HUES48 (cell line): Measurements from ENCODE around the gene COL4A2.

Experiments used
- H3K27ac ChIP-seq: one replicate; pipeline ENCODE4 v1.7.0; 2013; ENCODE audit warnings: low read depth, low read length, inconsistent platforms
- H3K27me3 ChIP-seq: 2 replicates; pipeline ENCODE4 v1.6.1; 2013; ENCODE audit warnings: mild to moderate bottlenecking, low read length; ENCODE audit not compliant: control insufficient read depth, insufficient read depth
- H3K36me3 ChIP-seq: 2 replicates; pipeline ENCODE4 v1.6.1; 2013; ENCODE audit warnings: low read length; ENCODE audit not compliant: control insufficient read depth, insufficient read depth
- H3K4me1 ChIP-seq: 2 replicates; pipeline ENCODE4 v1.6.1; 2013; ENCODE audit warnings: mild to moderate bottlenecking, low read length; ENCODE audit not compliant: control insufficient read depth, insufficient read depth
- H3K4me3 ChIP-seq: 2 replicates; pipeline ENCODE4 v1.5.1; 2013; ENCODE audit warnings: mild to moderate bottlenecking, low read depth, low read length
- H3K9ac ChIP-seq: 2 replicates; pipeline ENCODE4 v1.6.1; 2013; ENCODE audit warnings: mild to moderate bottlenecking, low read depth, low read length, moderate library complexity
- H3K9me3 ChIP-seq: 2 replicates; pipeline ENCODE4 v1.6.1; 2013; ENCODE audit warnings: low read length; ENCODE audit not compliant: control insufficient read depth, insufficient read depth

The COL4A2 gene

DNA sequence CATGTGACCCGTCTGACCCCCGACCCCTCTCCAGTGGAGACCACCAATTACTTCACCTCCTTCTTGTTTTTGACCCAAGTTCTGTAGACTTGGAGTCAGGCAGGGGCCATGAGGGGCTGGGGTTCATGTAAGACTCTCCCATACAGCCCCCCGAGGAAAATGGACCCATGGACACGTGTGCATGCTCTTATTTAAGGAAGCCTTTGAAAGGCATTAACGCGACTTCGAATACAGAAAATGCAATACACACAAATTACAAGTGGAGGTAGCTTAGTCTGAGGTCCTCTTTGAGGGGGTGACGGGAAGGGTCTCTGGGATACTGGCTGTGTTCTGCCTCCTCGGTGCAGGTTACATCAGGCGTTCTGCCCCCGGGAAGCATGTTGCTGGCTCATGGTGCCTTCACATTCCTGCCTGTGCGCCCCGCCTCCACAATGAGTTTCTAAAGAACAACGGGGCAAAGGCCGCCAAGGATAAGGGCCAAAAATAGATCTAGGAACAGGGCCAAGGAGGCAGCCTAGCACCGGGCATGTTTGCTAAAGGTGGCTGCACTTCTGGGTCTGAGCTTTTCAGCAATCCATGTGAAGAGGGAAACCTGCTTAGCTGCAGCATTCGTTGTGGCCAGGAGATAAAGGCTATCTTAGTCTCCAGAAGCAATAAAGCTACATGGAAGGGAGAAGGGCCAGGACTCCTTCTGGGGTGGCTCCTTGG lies 199.9 kb downstream of the COL4A2 start:
- peaks cover 52% of the 10 kb centered on the region for H3K36me3 ChIP-seq

GRCh38 chr13:110507678-110508381 lies 200.7 kb downstream of the COL4A2 start:
- Histone ChIP-seq H3K27me3 (no peaks in the 10 kb centered on the region), H3K4me3 (no peak overlapping the region), H3K9ac (no peak overlapping the region), H3K27ac (no peak overlapping the region), H3K4me1 (no peaks in the 10 kb centered on the region), H3K36me3 (peaks cover 53% of the 10 kb centered on the region), H3K9me3 (no peaks in the 10 kb centered on the region)

More for the DNA sequence above, 199.9 kb downstream of the COL4A2 start:
- Histone ChIP-seq H3K9ac (no peak overlapping the region), H3K27ac (no peak overlapping the region), H3K4me1 (no peaks in the 10 kb centered on the region), H3K27me3 (no peaks in the 10 kb centered on the region), H3K4me3 (no peak overlapping the region), H3K9me3 (no peaks in the 10 kb centered on the region)

DNA sequence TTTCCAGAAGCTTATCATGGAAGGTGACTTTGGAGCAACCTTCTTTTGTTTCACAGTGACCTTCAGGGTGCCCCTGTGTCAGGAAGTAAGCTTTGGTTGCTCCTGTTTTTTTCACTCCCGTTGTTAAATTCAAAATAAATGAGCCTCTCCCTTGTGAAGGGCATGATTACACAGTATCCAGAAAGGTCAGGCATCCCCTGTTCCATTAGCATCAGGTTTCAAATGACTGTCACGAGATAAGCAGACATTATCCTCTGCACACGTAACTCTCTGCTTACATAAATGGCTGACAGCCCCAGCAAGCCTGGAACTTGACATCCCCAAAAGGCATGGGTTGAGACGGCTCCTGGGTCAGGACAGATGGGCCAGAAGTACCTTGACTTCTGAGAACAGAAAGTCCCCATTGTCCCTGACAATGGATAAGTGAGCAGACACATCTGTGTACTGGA lies 202.4 kb downstream of the COL4A2 start:
- H3K27me3 ChIP-seq: no peaks in the 10 kb centered on the region

DNA sequence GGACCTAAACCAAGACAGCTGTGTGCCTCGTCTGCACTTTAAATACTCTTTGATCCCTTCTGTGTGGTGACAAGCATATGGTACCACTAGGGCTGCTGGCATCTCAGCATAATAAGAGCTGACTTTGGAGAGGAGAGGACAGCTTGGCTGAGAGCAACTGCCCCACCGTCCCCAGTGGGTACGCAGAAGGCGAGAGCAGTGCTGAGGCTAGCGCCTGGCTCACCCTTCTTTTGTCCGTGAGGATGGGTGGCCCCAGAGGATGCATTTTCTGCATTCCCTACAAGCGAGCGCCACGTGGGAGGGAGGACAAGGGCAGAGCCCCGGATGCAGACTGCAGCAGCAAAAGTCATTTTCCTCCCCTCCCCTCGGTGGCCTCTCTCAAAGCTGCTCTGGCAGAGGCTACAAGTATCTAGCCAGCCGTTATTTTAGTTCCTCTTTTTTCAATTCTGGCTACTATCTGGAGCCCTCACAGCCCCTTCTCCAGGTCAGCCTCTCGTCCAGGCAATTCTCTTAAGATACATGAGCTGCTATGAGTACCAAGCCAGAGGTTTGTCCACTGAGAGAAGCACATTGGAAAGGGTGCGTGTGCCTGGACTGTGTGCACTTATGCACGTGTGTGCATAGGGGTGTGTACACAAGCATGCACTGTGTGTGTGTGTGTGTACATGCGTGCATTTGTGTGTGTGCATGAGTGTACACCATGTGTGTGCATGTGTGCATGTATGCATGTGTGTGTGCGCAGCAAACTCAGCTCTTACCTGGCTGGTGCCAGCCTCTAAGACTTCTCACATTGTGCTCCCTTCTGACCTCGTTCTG lies 203.1 kb downstream of the COL4A2 start:
- no peaks in the 10 kb centered on the region for H3K9me3 ChIP-seq
- H3K27ac ChIP-seq: no peak overlapping the region
- H3K27me3 ChIP-seq: no peaks in the 10 kb centered on the region
- no peak overlapping the region for H3K9ac ChIP-seq
- H3K4me3 ChIP-seq: no peak overlapping the region
- H3K4me1 ChIP-seq: no peaks in the 10 kb centered on the region
- peaks cover 49% of the 10 kb centered on the region for H3K36me3 ChIP-seq

More for the DNA sequence above, 202.4 kb downstream of the COL4A2 start:
- H3K9ac ChIP-seq: no peak overlapping the region
- H3K4me3 ChIP-seq: no peak overlapping the region
- no peaks in the 10 kb centered on the region for H3K9me3 ChIP-seq
- no peaks in the 10 kb centered on the region for H3K4me1 ChIP-seq
- no peak overlapping the region for H3K27ac ChIP-seq
- peaks cover 49% of the 10 kb centered on the region for H3K36me3 ChIP-seq

GRCh38 chr13:110511509-110512181 lies 204.6 kb downstream of the COL4A2 start:
- Histone ChIP-seq H3K36me3 (peaks cover 39% of the 10 kb centered on the region), H3K9ac (no peak overlapping the region), H3K4me1 (no peaks in the 10 kb centered on the region), H3K4me3 (no peak overlapping the region), H3K27me3 (no peaks in the 10 kb centered on the region), H3K9me3 (no peaks in the 10 kb centered on the region), H3K27ac (no peak overlapping the region)

DNA sequence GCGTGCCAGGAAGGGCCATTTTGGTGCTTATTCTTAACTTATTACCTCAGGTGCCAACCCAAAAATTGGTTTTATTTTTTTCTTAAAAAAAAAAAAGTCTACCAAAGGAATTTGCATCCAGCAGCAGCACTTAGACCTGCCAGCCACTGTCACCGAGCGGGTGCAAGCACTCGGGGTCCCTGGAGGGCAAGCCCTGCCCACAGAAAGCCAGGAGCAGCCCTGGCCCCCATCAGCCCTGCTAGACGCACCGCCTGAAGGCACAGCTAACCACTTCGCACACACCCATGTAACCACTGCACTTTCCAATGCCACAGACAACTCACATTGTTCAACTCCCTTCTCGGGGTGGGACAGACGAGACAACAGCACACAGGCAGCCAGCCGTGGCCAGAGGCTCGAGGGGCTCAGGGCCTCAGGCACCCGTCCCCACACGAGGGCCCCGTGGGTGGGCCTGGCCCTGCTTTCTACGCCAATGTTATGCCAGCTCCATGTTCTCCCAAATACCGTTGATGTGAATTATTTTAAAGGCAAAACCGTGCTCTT lies 205.2 kb downstream of the COL4A2 start:
- no peaks in the 10 kb centered on the region for H3K4me1 ChIP-seq
- H3K27ac ChIP-seq: no peak overlapping the region
- no peak overlapping the region for H3K9ac ChIP-seq
- H3K27me3 ChIP-seq: no peaks in the 10 kb centered on the region
- H3K9me3 ChIP-seq: no peaks in the 10 kb centered on the region
- no peak overlapping the region for H3K4me3 ChIP-seq
- H3K36me3 ChIP-seq: peaks cover 32% of the 10 kb centered on the region

GRCh38 chr13:110516500-110516899 lies 209.4 kb downstream of the COL4A2 start:
- no peaks in the 10 kb centered on the region for H3K4me1 ChIP-seq
- H3K27ac ChIP-seq: no peak overlapping the region
- no peaks in the 10 kb centered on the region for H3K27me3 ChIP-seq
- peaks cover 8% of the 10 kb centered on the region; the same call in 1 of the 2 replicates for H3K36me3 ChIP-seq
- H3K9ac ChIP-seq: no peak overlapping the region
- no peak overlapping the region for H3K4me3 ChIP-seq
- no peaks in the 10 kb centered on the region for H3K9me3 ChIP-seq

- H3K9me3 ChIP-seq: no peaks in the 10 kb centered on the region
- H3K4me3 ChIP-seq: no peak overlapping the region
- H3K9ac ChIP-seq: no peak overlapping the region
- peaks cover 2% of the 10 kb centered on the region; the same call in 1 of the 2 replicates for H3K36me3 ChIP-seq
- H3K27me3 ChIP-seq: no peaks in the 10 kb centered on the region
- no peaks in the 10 kb centered on the region for H3K4me1 ChIP-seq
- H3K27ac ChIP-seq: no peak overlapping the region
Observed at GRCh38 chr13:110517505-110518225, 210.6 kb downstream of the COL4A2 start.

- no peak overlapping the region for H3K27ac ChIP-seq
- H3K4me1 ChIP-seq: no peaks in the 10 kb centered on the region
- no peaks in the 10 kb centered on the region for H3K9me3 ChIP-seq
- H3K9ac ChIP-seq: no peak overlapping the region
- no peaks in the 10 kb centered on the region for H3K27me3 ChIP-seq
- no peak overlapping the region for H3K4me3 ChIP-seq
- H3K36me3 ChIP-seq: no peaks in the 10 kb centered on the region
Observed at GRCh38 chr13:110518226-110518525, 211.1 kb downstream of the COL4A2 start.

- no peaks in the 10 kb centered on the region for H3K27me3 ChIP-seq
- no peaks in the 10 kb centered on the region for H3K4me1 ChIP-seq
- H3K36me3 ChIP-seq: no peaks in the 10 kb centered on the region
- no peak overlapping the region for H3K9ac ChIP-seq
- H3K27ac ChIP-seq: no peak overlapping the region
- H3K9me3 ChIP-seq: no peaks in the 10 kb centered on the region
- H3K4me3 ChIP-seq: no peak overlapping the region
Observed at GRCh38 chr13:110518571-110518970, 211.5 kb downstream of the COL4A2 start.
